ENCODE data around the gene JMJD8.

DNA sequence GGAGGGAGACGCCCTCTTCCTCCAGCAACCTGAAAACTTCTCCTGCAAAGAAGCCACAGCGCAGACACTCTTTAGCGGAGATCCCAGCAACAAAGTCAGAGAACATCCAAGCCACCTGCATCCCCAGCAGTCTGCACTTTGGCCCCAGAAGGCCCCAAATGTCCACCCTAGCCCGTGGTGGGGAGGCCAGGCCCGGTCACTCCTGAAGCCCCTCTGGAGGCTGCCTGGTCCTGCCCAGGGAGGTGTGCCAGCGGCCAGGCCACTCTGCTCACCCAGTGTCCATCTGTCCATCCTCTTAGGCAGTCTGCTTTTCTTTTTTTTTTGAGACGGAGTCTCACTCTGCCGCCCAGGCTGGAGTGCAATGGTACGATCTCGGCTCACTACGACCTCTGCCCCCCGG, 48.2 kb upstream of the JMJD8 start:
- TF ChIP-seq, protein P1, sequence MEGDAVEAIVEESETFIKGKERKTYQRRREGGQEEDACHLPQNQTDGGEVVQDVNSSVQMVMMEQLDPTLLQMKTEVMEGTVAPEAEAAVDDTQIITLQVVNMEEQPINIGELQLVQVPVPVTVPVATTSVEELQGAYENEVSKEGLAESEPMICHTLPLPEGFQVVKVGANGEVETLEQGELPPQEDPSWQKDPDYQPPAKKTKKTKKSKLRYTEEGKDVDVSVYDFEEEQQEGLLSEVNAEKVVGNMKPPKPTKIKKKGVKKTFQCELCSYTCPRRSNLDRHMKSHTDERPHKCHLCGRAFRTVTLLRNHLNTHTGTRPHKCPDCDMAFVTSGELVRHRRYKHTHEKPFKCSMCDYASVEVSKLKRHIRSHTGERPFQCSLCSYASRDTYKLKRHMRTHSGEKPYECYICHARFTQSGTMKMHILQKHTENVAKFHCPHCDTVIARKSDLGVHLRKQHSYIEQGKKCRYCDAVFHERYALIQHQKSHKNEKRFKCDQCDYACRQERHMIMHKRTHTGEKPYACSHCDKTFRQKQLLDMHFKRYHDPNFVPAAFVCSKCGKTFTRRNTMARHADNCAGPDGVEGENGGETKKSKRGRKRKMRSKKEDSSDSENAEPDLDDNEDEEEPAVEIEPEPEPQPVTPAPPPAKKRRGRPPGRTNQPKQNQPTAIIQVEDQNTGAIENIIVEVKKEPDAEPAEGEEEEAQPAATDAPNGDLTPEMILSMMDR (IDR thresholded peaks at IDR 0.05): no peak
- no peak for TF ChIP-seq POLR2A (IDR thresholded peaks at IDR 0.05)
- TF ChIP-seq EP300 (IDR thresholded peaks at IDR 0.05): no peak

Data from ovary (tissue), 3 donors.